Globus pallidus (tissue), 1 donor: ENCODE measurements around the gene SOCS7.
"Not testable (repeated sequence)": the region's sequence is repeated elsewhere in the genome, so short reads cannot be mapped to it uniquely, and the experiment has no call there.

Experiments used
- DNase-seq: peaks from one replicate; pipeline ENCODE4 v3.0.0-alpha.2; 2015; ENCODE audit warnings: low spot score

SOCS7 gene

GRCh38 chr17:38421871-38422827, 70.5 kb downstream of the SOCS7 start:
- peak; percentile 31 for DNase-seq

- DNase-seq = no peak
Measured at GRCh38 chr17:38424297-38424972, 72.8 kb downstream of the SOCS7 start.

GRCh38 chr17:38425031-38425430, 73.4 kb downstream of the SOCS7 start:
- no peak for DNase-seq

GRCh38 chr17:38425744-38426143, 74.1 kb downstream of the SOCS7 start:
- no peak for DNase-seq

GRCh38 chr17:38426441-38426840, 74.8 kb downstream of the SOCS7 start:
- no peak for DNase-seq

- DNase-seq = no peak
Measured at GRCh38 chr17:38427160-38427949, 75.7 kb downstream of the SOCS7 start.

- DNase-seq = peak; percentile 86
Measured at GRCh38 chr17:38428112-38428642, 76.5 kb downstream of the SOCS7 start, which contains the start of gene ARHGAP23. Gene ARHGAP23 (plus strand): TSS chr17:38428464. CDS start chr17:38428486, 22 bp downstream.

GRCh38 chr17:38428643-38429371, 77.2 kb downstream of the SOCS7 start:
- DNase-seq = peak; percentile 93

GRCh38 chr17:38429476-38430100, 77.9 kb downstream of the SOCS7 start:
- no peak for DNase-seq

- no peak for DNase-seq
Measured at GRCh38 chr17:38430316-38430715, 78.7 kb downstream of the SOCS7 start.

GRCh38 chr17:38430822-38431221, 79.2 kb downstream of the SOCS7 start:
- DNase-seq = no peak

- DNase-seq = peak; percentile 99
Measured at GRCh38 chr17:38431346-38432145, 79.9 kb downstream of the SOCS7 start.

GRCh38 chr17:38434178-38434665, 82.6 kb downstream of the SOCS7 start:
- DNase-seq = peak; percentile 68

- DNase-seq = no peak
Measured at GRCh38 chr17:38435795-38436194, 84.2 kb downstream of the SOCS7 start.

- DNase-seq = no peak
Measured at GRCh38 chr17:38436386-38436785, 84.7 kb downstream of the SOCS7 start.

- not testable (repeated sequence) for DNase-seq
Measured at GRCh38 chr17:38437313-38437712, 85.7 kb downstream of the SOCS7 start.

GRCh38 chr17:38439436-38439835, 87.8 kb downstream of the SOCS7 start:
- DNase-seq = no peak

GRCh38 chr17:38440614-38441397, 89.2 kb downstream of the SOCS7 start:
- DNase-seq = no peak
